ENCODE data around the gene MARCHF10. TPM values are rescaled to one million over a fixed set of nuclear protein-coding genes. Genes with fewer than 3 reads are reported as not detected.

Gene MARCHF10
- total RNA-seq, 1 donor from 2014 or later: 1.3 TPM

GRCh38 chr17:62739645-62740388 is 68.3 kb downstream of the MARCHF10 start:
- no peak for DNase-seq (ENCODE audit: low read depth)
- TF ChIP-seq CTCF (IDR thresholded peaks at IDR 0.05; ENCODE audit: insufficient read depth, low read length, poor library complexity, severe bottlenecking): no peak
- Histone ChIP-seq H3K27me3 (ENCODE audit: control insufficient read depth, insufficient read depth, low read length) (no peaks in the 10 kb centered on the region), H3K4me3 (ENCODE audit: low read depth, low read length) (no peak overlapping the region), H3K36me3 (ENCODE audit: control insufficient read depth, insufficient read depth, low read length) (no peaks in the 10 kb centered on the region)

DNA sequence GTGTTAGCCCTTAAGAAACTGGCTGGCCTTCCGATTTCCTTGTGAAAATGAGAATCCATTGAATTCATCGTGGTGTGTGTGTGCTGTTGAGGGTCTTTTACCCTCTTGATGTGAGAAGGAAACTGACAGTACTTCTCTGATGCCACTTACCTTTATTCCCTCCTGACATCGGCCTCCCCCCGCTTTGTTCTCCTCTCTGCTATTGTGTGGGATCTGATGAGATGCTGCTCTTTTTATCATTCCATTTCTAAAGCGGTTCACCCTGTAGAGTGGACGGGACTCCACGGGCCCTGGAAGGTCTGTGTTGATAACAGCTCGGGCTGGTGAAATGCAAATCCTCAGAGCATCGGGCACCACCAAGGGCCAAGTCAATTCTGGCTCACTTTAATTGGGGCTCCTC is 69.8 kb downstream of the MARCHF10 start:
- Histone ChIP-seq H3K4me3 (ENCODE audit: low read depth, low read length) (no peak overlapping the region), H3K36me3 (ENCODE audit: control insufficient read depth, insufficient read depth, low read length) (no peaks in the 10 kb centered on the region), H3K27me3 (ENCODE audit: control insufficient read depth, insufficient read depth, low read length) (no peaks in the 10 kb centered on the region)
- DNase-seq (ENCODE audit: low read depth): no peak
- TF ChIP-seq CTCF (IDR thresholded peaks at IDR 0.05; ENCODE audit: insufficient read depth, low read length, poor library complexity, severe bottlenecking): no peak

DNA sequence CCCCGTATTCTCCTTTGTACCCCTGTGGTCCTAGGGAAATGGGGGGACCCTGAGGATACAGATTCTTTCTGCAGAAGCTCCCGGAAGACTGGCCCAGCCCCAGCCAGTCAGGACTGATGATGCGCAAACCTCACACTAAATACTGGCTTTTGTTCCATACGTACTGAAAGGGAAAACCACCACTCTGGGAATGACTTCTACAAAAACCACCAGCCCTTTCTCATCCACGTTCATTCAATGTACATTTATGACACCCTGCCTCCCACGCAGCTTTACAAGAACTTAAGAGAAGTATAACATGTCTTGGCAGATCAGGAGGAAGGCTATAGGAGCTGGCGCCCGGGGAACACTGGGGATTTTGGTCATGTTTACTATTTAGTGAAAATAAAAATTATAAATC is 70.6 kb downstream of the MARCHF10 start:
- no peaks in the 10 kb centered on the region for H3K27me3 ChIP-seq (ENCODE audit: control insufficient read depth, insufficient read depth, low read length)
- no peaks in the 10 kb centered on the region for H3K36me3 ChIP-seq (ENCODE audit: control insufficient read depth, insufficient read depth, low read length)
- no peak overlapping the region for H3K4me3 ChIP-seq (ENCODE audit: low read depth, low read length)
- DNase-seq (ENCODE audit: low read depth): no peak
- no peak for TF ChIP-seq CTCF (IDR thresholded peaks at IDR 0.05; ENCODE audit: insufficient read depth, low read length, poor library complexity, severe bottlenecking)

GRCh38 chr17:62735044-62735651 is 73.0 kb downstream of the MARCHF10 start:
- no peak for TF ChIP-seq CTCF (IDR thresholded peaks at IDR 0.05; ENCODE audit: insufficient read depth, low read length, poor library complexity, severe bottlenecking)
- Histone ChIP-seq H3K36me3 (ENCODE audit: control insufficient read depth, insufficient read depth, low read length) (no peaks in the 10 kb centered on the region), H3K27me3 (ENCODE audit: control insufficient read depth, insufficient read depth, low read length) (no peaks in the 10 kb centered on the region), H3K4me3 (ENCODE audit: low read depth, low read length) (no peak overlapping the region)
- no peak for DNase-seq (ENCODE audit: low read depth)

GRCh38 chr17:62732125-62732524 is 76.0 kb downstream of the MARCHF10 start:
- Histone ChIP-seq H3K27me3 (ENCODE audit: control insufficient read depth, insufficient read depth, low read length) (no peaks in the 10 kb centered on the region), H3K36me3 (ENCODE audit: control insufficient read depth, insufficient read depth, low read length) (no peaks in the 10 kb centered on the region), H3K4me3 (ENCODE audit: low read depth, low read length) (no peak overlapping the region)
- no peak for DNase-seq (ENCODE audit: low read depth)
- TF ChIP-seq CTCF (IDR thresholded peaks at IDR 0.05; ENCODE audit: insufficient read depth, low read length, poor library complexity, severe bottlenecking): no peak

Measured in kidney epithelial cell (primary cell).